ENCODE results near the gene JAKMIP2. TPM values are rescaled to one million over a fixed set of nuclear protein-coding genes. Genes with fewer than 3 reads are reported as not detected.

Gene JAKMIP2
- total and polyA plus RNA-seq, 8 donors, result 0.19 to 2.6 (median 0.67) TPM

GRCh38 chr5:147626464-147626863 lies 156.1 kb downstream of the JAKMIP2 start:
- 41 to 48% methylated on average over 2 of the region's 2 CpGs for WGBS, 2 donors
- FAIRE-seq (no peak), ATAC-seq (no peak), DNase-seq (no peak)
- TF ChIP-seq, protein P1, sequence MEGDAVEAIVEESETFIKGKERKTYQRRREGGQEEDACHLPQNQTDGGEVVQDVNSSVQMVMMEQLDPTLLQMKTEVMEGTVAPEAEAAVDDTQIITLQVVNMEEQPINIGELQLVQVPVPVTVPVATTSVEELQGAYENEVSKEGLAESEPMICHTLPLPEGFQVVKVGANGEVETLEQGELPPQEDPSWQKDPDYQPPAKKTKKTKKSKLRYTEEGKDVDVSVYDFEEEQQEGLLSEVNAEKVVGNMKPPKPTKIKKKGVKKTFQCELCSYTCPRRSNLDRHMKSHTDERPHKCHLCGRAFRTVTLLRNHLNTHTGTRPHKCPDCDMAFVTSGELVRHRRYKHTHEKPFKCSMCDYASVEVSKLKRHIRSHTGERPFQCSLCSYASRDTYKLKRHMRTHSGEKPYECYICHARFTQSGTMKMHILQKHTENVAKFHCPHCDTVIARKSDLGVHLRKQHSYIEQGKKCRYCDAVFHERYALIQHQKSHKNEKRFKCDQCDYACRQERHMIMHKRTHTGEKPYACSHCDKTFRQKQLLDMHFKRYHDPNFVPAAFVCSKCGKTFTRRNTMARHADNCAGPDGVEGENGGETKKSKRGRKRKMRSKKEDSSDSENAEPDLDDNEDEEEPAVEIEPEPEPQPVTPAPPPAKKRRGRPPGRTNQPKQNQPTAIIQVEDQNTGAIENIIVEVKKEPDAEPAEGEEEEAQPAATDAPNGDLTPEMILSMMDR (IDR thresholded peaks at IDR 0.05), result no peak
- Histone ChIP-seq H3K4me1 (peaks cover 0 to 5% (median 0%) of the 10 kb centered on the region in 3 donors), H3K9me3 (no peaks in the 10 kb centered on the region), H3K27me3 (no peaks in the 10 kb centered on the region), H3K4me3 (no peak overlapping the region), H3K27ac (no peak overlapping the region), H3K36me3 (no peaks in the 10 kb centered on the region)
- intact Hi-C loops (cut with DNase I), result loop anchor here in 1 of 3 donors (5.0 to 10.0 kb wide), 2 partner anchors 196 to 308 kb away; no protein-coding TSS in a partner anchor

- H3K36me3 ChIP-seq, result no peaks in the 10 kb centered on the region
- H3K27me3 ChIP-seq, result no peaks in the 10 kb centered on the region
- DNase-seq (no peak), FAIRE-seq (no peak), ATAC-seq (no peak)
- peaks cover 0 to 5% (median 0%) of the 10 kb centered on the region in 3 donors for H3K4me1 ChIP-seq
- H3K27ac ChIP-seq, result no peak overlapping the region
- TF ChIP-seq, protein P1 (IDR thresholded peaks at IDR 0.05), result no peak
- intact Hi-C loops (cut with DNase I), result loop anchor here in 1 of 3 donors (10.0 kb wide), 1 partner anchor 314 kb away; no protein-coding TSS in a partner anchor
- H3K9me3 ChIP-seq, result no peaks in the 10 kb centered on the region
- H3K4me3 ChIP-seq, result no peak overlapping the region
Measured at GRCh38 chr5:147621016-147621415, 161.5 kb downstream of the JAKMIP2 start.

GRCh38 chr5:147619281-147619878 lies 163.1 kb downstream of the JAKMIP2 start:
- no peak for DNase-seq
- no peaks in the 10 kb centered on the region for H3K36me3 ChIP-seq
- intact Hi-C loops (cut with DNase I), result no loop called here
- TF ChIP-seq, protein P1 (IDR thresholded peaks at IDR 0.05), result no peak
- no peaks in the 10 kb centered on the region for H3K27me3 ChIP-seq
- 83 to 85% methylated on average over 2 of the region's 2 CpGs for WGBS, 2 donors
- peaks cover 0 to 5% (median 0%) of the 10 kb centered on the region in 3 donors for H3K4me1 ChIP-seq
- no peak for FAIRE-seq
- no peak overlapping the region for H3K27ac ChIP-seq
- no peak overlapping the region for H3K4me3 ChIP-seq
- ATAC-seq, result no peak
- no peaks in the 10 kb centered on the region for H3K9me3 ChIP-seq

DNA sequence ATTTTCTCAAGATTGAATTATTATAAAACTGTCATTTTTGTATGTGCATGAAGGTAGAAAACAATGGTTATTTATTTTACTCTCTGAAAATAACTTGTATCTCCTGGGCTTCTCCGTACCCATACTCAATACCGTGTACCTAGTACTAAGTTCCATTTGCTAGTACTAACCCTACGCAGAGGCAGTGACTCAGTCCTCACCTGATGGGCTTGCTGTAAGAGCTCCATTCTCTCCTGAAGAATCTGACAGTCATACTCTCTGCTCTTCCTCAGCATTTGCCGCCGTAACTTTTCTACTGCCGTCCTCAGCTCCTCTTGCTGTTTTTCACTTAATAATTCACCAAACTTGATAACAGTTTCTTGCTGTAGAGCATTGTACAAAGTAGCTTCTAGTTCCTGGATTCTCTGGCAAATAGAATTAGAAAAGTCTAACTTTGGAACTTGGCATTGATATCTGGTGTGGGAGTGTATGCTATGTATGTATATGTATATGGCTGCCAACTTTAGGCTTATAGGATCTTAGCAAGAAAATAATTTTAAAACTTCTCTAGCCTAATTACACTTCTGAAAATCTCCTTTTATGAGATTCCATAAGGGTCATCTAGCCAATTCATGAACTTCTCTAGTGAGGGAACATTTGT lies 164.7 kb downstream of the JAKMIP2 start:
- ATAC-seq, result peak in 2 of 4 donors; percentile 46 to 52
- intact Hi-C loops (cut with DNase I), result no loop called here
- no peaks in the 10 kb centered on the region for H3K27me3 ChIP-seq
- H3K4me1 ChIP-seq, result peaks cover 0 to 5% (median 0%) of the 10 kb centered on the region in 3 donors
- FAIRE-seq, result no peak
- WGBS, 2 donors, result 34 to 36% methylated on average over 6 of the region's 6 CpGs
- H3K27ac ChIP-seq, result peak overlapping the region in 1 of 4 donors; percentile 10
- no peaks in the 10 kb centered on the region for H3K36me3 ChIP-seq
- no peak for DNase-seq
- H3K4me3 ChIP-seq, result no peak overlapping the region
- H3K9me3 ChIP-seq, result no peaks in the 10 kb centered on the region
- TF ChIP-seq, protein P1 (IDR thresholded peaks at IDR 0.05), result no peak

- H3K27ac ChIP-seq, result peak overlapping the region in 1 of 4 donors; percentile 10
- H3K4me1 ChIP-seq, result peaks cover 0 to 5% (median 0%) of the 10 kb centered on the region in 3 donors
- FAIRE-seq (no peak), DNase-seq (no peak), ATAC-seq (peak in 3 of 4 donors; percentile 26 to 39 (median 26))
- H3K36me3 ChIP-seq, result no peaks in the 10 kb centered on the region
- no peak overlapping the region for H3K4me3 ChIP-seq
- H3K9me3 ChIP-seq, result no peaks in the 10 kb centered on the region
- intact Hi-C loops (cut with DNase I), result no loop called here
- no peaks in the 10 kb centered on the region for H3K27me3 ChIP-seq
- 23% methylated on average over 4 of the region's 4 CpGs for WGBS, 2 donors
- TF ChIP-seq, protein P1 (IDR thresholded peaks at IDR 0.05), result no peak
Measured at GRCh38 chr5:147617191-147617606, 165.3 kb downstream of the JAKMIP2 start.
